ENCODE measurements around the gene JAZF1. TPM values are rescaled to one million over a fixed set of nuclear protein-coding genes. Genes with fewer than 3 reads are reported as not detected.

Gene JAZF1
- total and polyA plus RNA-seq, 10 of the 15 experiments (the other 5 are each of a cell fraction or from before 2014, with no cell fraction given), result 0.04 to 0.82 (median 0.15) TPM; not detected in 3

GRCh38 chr7:28130277-28130676 lies 50.3 kb downstream of the JAZF1 start:
- TF ChIP-seq TCF7 (IDR thresholded peaks at IDR 0.05; ENCODE audit: borderline replicate concordance) (no peak), ZNF217 (IDR thresholded peaks at IDR 0.05) (no peak)
- WGBS (ENCODE audit: insufficient coverage, insufficient replicate concordance, low lambda C conversion rate, missing lambda C conversion rate), result 48% methylated on average over 3 of the region's 3 CpGs
- Histone ChIP-seq H3K4me1 (ENCODE audit: control insufficient read depth, insufficient read depth, low read length) (no peaks in the 10 kb centered on the region), H3K4me2 (ENCODE audit: control insufficient read depth, insufficient read depth) (no peak overlapping the region), H3K27ac (ENCODE audit: control insufficient read depth, insufficient read depth) (no peak overlapping the region), H4K20me1 (ENCODE audit: control insufficient read depth, insufficient read depth) (peaks cover 3% of the 10 kb centered on the region; the same call in 1 of the 2 replicates), H3K27me3 (replicated peaks in 1 of 2; ENCODE audit: control insufficient read depth in 2 of 2, insufficient read depth in 2 of 2, low read length in 1 of 2) (no peaks in the 10 kb centered on the region; a peak in 4 of 4 replicates), H2AFZ (ENCODE audit: control insufficient read depth, low read depth, low read length) (no peak overlapping the region), H3K36me3 (ENCODE audit: control insufficient read depth in 2 of 2, insufficient read depth in 2 of 2, low read length in 1 of 2) (no peaks in the 10 kb centered on the region), H3K9ac (ENCODE audit: control insufficient read depth, insufficient read depth, low read length) (no peak overlapping the region), H3K9me3 (replicated peaks; ENCODE audit: control insufficient read depth, insufficient read depth, low read length) (no peaks in the 10 kb centered on the region), H3K79me2 (ENCODE audit: control insufficient read depth, insufficient read depth, low read length) (no peaks in the 10 kb centered on the region), H3K4me3 (no peak overlapping the region)
- intact Hi-C loops (cut with micrococcal nuclease; ENCODE audit: unreplicated experiment), result no loop called here
- ATAC-seq (no peak), FAIRE-seq (no peak), DNase-seq (ENCODE audit: low read depth, low spot score) (no peak)
- in situ Hi-C loops (cut with MboI), result no loop called here
- no TSS peak for BruUV-seq (replicated peaks)
- POLR2A ChIA-PET, result no interaction called here
- RAD21 ChIA-PET (ENCODE audit: unreplicated experiment), result no interaction called here
- SMC1A ChIA-PET (ENCODE audit: uncharacterized antibody, unreplicated experiment), result interaction anchor here (1.0 kb wide), 1 partner anchor 11 kb away, joined by 3 read pairs; no protein-coding TSS in a partner anchor
- CTCF ChIA-PET, result interaction anchor here (1.9 kb wide), 1 partner anchor 9 kb away, joined by 4 read pairs; no protein-coding TSS in a partner anchor

- Histone ChIP-seq H2AFZ (ENCODE audit: control insufficient read depth, low read depth, low read length) (no peak overlapping the region), H4K20me1 (ENCODE audit: control insufficient read depth, insufficient read depth) (peaks cover 3% of the 10 kb centered on the region; the same call in 1 of the 2 replicates), H3K4me3 (no peak overlapping the region), H3K4me1 (ENCODE audit: control insufficient read depth, insufficient read depth, low read length) (no peaks in the 10 kb centered on the region), H3K27ac (ENCODE audit: control insufficient read depth, insufficient read depth) (no peak overlapping the region), H3K36me3 (ENCODE audit: control insufficient read depth in 2 of 2, insufficient read depth in 2 of 2, low read length in 1 of 2) (no peaks in the 10 kb centered on the region), H3K4me2 (ENCODE audit: control insufficient read depth, insufficient read depth) (no peak overlapping the region), H3K9me3 (replicated peaks; ENCODE audit: control insufficient read depth, insufficient read depth, low read length) (no peaks in the 10 kb centered on the region), H3K79me2 (ENCODE audit: control insufficient read depth, insufficient read depth, low read length) (no peaks in the 10 kb centered on the region), H3K9ac (ENCODE audit: control insufficient read depth, insufficient read depth, low read length) (no peak overlapping the region), H3K27me3 (replicated peaks in 1 of 2; ENCODE audit: control insufficient read depth in 2 of 2, insufficient read depth in 2 of 2, low read length in 1 of 2) (no peaks in the 10 kb centered on the region; a peak in 4 of 4 replicates)
- BruUV-seq (replicated peaks), result no TSS peak
- FAIRE-seq (no peak), DNase-seq (ENCODE audit: low read depth, low spot score) (no peak), ATAC-seq (no peak)
- ChIA-PET RAD21 (ENCODE audit: unreplicated experiment) (no interaction called here), SMC1A (ENCODE audit: uncharacterized antibody, unreplicated experiment) (no interaction called here), CTCF (no interaction called here), POLR2A (no interaction called here)
- no peak for TF ChIP-seq SMARCA5 (IDR thresholded peaks at IDR 0.05)
- no peak for TF ChIP-seq SUZ12 (IDR thresholded peaks at IDR 0.05; ENCODE audit: unreplicated experiment)
- no peak for TF ChIP-seq PML (IDR thresholded peaks at IDR 0.05; ENCODE audit: low read length)
- no peak for TF ChIP-seq EED (IDR thresholded peaks at IDR 0.05; ENCODE audit: low read depth)
- no peak for TF ChIP-seq IRF3 (IDR thresholded peaks at IDR 0.05)
- no peak for TF ChIP-seq FOXK2 (IDR thresholded peaks at IDR 0.05)
- no peak for TF ChIP-seq GABPA (IDR thresholded peaks at IDR 0.05; ENCODE audit: low read depth)
- no peak for TF ChIP-seq MYC (IDR thresholded peaks at IDR 0.05; ENCODE audit: insufficient read depth, insufficient read length, insufficient replicate concordance, low read length, severe bottlenecking)
- TF ChIP-seq SP1 (IDR thresholded peaks at IDR 0.05; ENCODE audit: low read depth, low read length), result no peak
- TF ChIP-seq JUND (IDR thresholded peaks at IDR 0.05; ENCODE audit: low read depth, low read length), result no peak
- TF ChIP-seq EP300 (IDR thresholded peaks at IDR 0.05; ENCODE audit: borderline replicate concordance in 1 of 2, control insufficient read depth in 1 of 2, low read depth in 2 of 2, low read length in 2 of 2), result no peak
- no peak for TF ChIP-seq GATAD2B (conservative IDR thresholded peaks at IDR 0.05; ENCODE audit: low read depth)
- intact Hi-C loops (cut with micrococcal nuclease; ENCODE audit: unreplicated experiment), result no loop called here
- in situ Hi-C loops (cut with MboI), result no loop called here
Observed at GRCh38 chr7:28128608-28129007, 52.0 kb downstream of the JAZF1 start.
